Peyer's patch (tissue), 4 donors: Measurements from ENCODE around the gene PPP1R9B. TPM values are rescaled to one million over a fixed set of nuclear protein-coding genes. Genes with fewer than 3 reads are reported as not detected.

Experiments
- DNase-seq, 3 donors: peaks; one replicate each; pipeline ENCODE4 v3.0.0-alpha.2; 2017 to 2019
- H3K27ac ChIP-seq, 4 donors: fragments of 200-600 bp; sonication (generic); one replicate each; pipeline ENCODE4 v1.5.1; 2016 to 2019
- H3K27me3 ChIP-seq, 2 donors: fragments of 200-600 bp; sonication (generic); one replicate each; pipeline ENCODE4 v1.5.1; 2019
- H3K36me3 ChIP-seq, 3 donors: fragments of 200-600 bp; sonication (generic); one replicate each; pipeline ENCODE4 v1.5.1; 2016 to 2019
- H3K4me1 ChIP-seq, 4 donors: fragments of 200-600 bp; sonication (generic); one replicate each; pipeline ENCODE4 v1.5.1; 2016 to 2019
- H3K4me3 ChIP-seq, 4 donors: fragments of 200-600 bp; sonication (generic); 1 replicate in 3 of 4; 2 replicates in 1 of 4; pipeline ENCODE4 v1.5.1; 2016 to 2019; ENCODE audit warnings: mild to moderate bottlenecking in 1 of 4
- H3K9me3 ChIP-seq, 4 donors: fragments of 200-600 bp; sonication (generic); one replicate each; pipeline ENCODE4 v1.5.1; 2016 to 2019; ENCODE audit warnings: mild to moderate bottlenecking in 1 of 4
- CTCF ChIP-seq, 6 experiments: fragments of 450-650 bp in 4 of 6; fragments of 200-600 bp in 2 of 6; sonication (generic) in 1 of 6; IDR thresholded peaks; one replicate each; pipeline ENCODE4 v1.5.1; 2017 to 2019; ENCODE audit warnings: antibody characterized with exemption in 6 of 6, mild to moderate bottlenecking in 3 of 6, moderate library complexity in 1 of 6
- POLR2A ChIP-seq, 2 donors: fragments of 450-650 bp; IDR thresholded peaks; one replicate each; pipeline ENCODE4 v1.5.1; 2017; ENCODE audit warnings: antibody characterized with exemption in 2 of 2, mild to moderate bottlenecking in 2 of 2, moderate library complexity in 2 of 2
- total RNA-seq, 4 donors: library from RNA; depleted of rRNA; stranded (reverse); fragments of >200 nt; gene quantifications; one replicate each; pipeline ENCODE4 v1.1.0, GENCODE V29; 2016

PPP1R9B gene
- total RNA-seq, 4 donors from 2014 or later = 18.0 to 40.4 (median 32.9) TPM

GRCh38 chr17:50094243-50094752 is 56.2 kb downstream of the PPP1R9B start:
- no peaks in the 10 kb centered on the region for H3K27me3 ChIP-seq
- no peak for TF ChIP-seq POLR2A (IDR thresholded peaks at IDR 0.05)
- peak; percentile 89 to 97 (median 94) for TF ChIP-seq CTCF (IDR thresholded peaks at IDR 0.05)

GRCh38 chr17:50093807-50094206 is 56.7 kb downstream of the PPP1R9B start:
- Histone ChIP-seq H3K27me3 (no peaks in the 10 kb centered on the region), H3K9me3 (no peaks in the 10 kb centered on the region), H3K36me3 (peaks cover 0 to 36% (median 0%) of the 10 kb centered on the region in 3 donors), H3K27ac (peak overlapping the region in 1 of 4 donors; percentile 98), H3K4me3 (no peak overlapping the region), H3K4me1 (peaks cover 0 to 28% (median 5%) of the 10 kb centered on the region in 4 donors)
- DNase-seq = no peak
- no peak for TF ChIP-seq POLR2A (IDR thresholded peaks at IDR 0.05)
- TF ChIP-seq CTCF (IDR thresholded peaks at IDR 0.05) = no peak

More at GRCh38 chr17:50094243-50094752, 56.2 kb downstream of the PPP1R9B start:
- H3K4me1 ChIP-seq = peaks cover 0 to 33% (median 5%) of the 10 kb centered on the region in 4 donors
- H3K27ac ChIP-seq = peak overlapping the region; percentile 85 to 98 (median 89)
- DNase-seq = peak; percentile 91 to 97 (median 94)
- H3K36me3 ChIP-seq = peaks cover 0 to 36% (median 0%) of the 10 kb centered on the region in 3 donors
- H3K9me3 ChIP-seq = no peaks in the 10 kb centered on the region
- H3K4me3 ChIP-seq = peak overlapping the region; percentile 76 to 98 (median 90)

- H3K27ac ChIP-seq = no peak overlapping the region
- peaks cover 0 to 22% (median 5%) of the 10 kb centered on the region in 4 donors for H3K4me1 ChIP-seq
- no peak overlapping the region for H3K4me3 ChIP-seq
- TF ChIP-seq CTCF (IDR thresholded peaks at IDR 0.05) (no peak), POLR2A (IDR thresholded peaks at IDR 0.05) (no peak)
- peaks cover 0 to 36% (median 0%) of the 10 kb centered on the region in 3 donors for H3K36me3 ChIP-seq
- H3K9me3 ChIP-seq = no peaks in the 10 kb centered on the region
- DNase-seq = no peak
- H3K27me3 ChIP-seq = no peaks in the 10 kb centered on the region
Measured at GRCh38 chr17:50093246-50093645, 57.2 kb downstream of the PPP1R9B start.

- peaks cover 0 to 28% (median 0%) of the 10 kb centered on the region in 3 donors for H3K36me3 ChIP-seq
- no peak for DNase-seq
- H3K4me1 ChIP-seq = peaks cover 0 to 11% (median 5%) of the 10 kb centered on the region in 4 donors
- H3K9me3 ChIP-seq = no peaks in the 10 kb centered on the region
- TF ChIP-seq CTCF (IDR thresholded peaks at IDR 0.05) = no peak
- TF ChIP-seq POLR2A (IDR thresholded peaks at IDR 0.05) = no peak
- H3K4me3 ChIP-seq = no peak overlapping the region
- no peak overlapping the region for H3K27ac ChIP-seq
- no peaks in the 10 kb centered on the region for H3K27me3 ChIP-seq
Measured at GRCh38 chr17:50091918-50092285, 58.6 kb downstream of the PPP1R9B start.

GRCh38 chr17:50090971-50091917 is 59.2 kb downstream of the PPP1R9B start:
- H3K4me3 ChIP-seq = no peak overlapping the region
- no peak for TF ChIP-seq CTCF (IDR thresholded peaks at IDR 0.05)
- TF ChIP-seq POLR2A (IDR thresholded peaks at IDR 0.05) = no peak
- H3K36me3 ChIP-seq = peaks cover 0 to 32% (median 0%) of the 10 kb centered on the region in 3 donors
- no peak overlapping the region for H3K27ac ChIP-seq
- no peaks in the 10 kb centered on the region for H3K27me3 ChIP-seq
- no peaks in the 10 kb centered on the region for H3K9me3 ChIP-seq
- peaks cover 0 to 5% (median 5%) of the 10 kb centered on the region in 4 donors for H3K4me1 ChIP-seq
- peak in 1 of 3 donors; percentile 42 for DNase-seq
